HG03280 (cell line): Measurements from ENCODE around the gene SORCS2.

Source experiments
- ATAC-seq: cut with Tn5 transposase; IDR thresholded peaks from one replicate; pipeline ENCODE4 v1.9.1; 2021; ENCODE audit warnings: mild to moderate bottlenecking, moderate library complexity; ENCODE audit not compliant: unreplicated experiment

The SORCS2 gene

GRCh38 chr4:7620814-7621176 is 428.5 kb downstream of the SORCS2 start:
- no peak for ATAC-seq

GRCh38 chr4:7621252-7622035 is 429.1 kb downstream of the SORCS2 start:
- no peak for ATAC-seq

- ATAC-seq, result no peak
Measured at GRCh38 chr4:7622371-7622770, 430.0 kb downstream of the SORCS2 start.

GRCh38 chr4:7623468-7623867 is 431.1 kb downstream of the SORCS2 start:
- ATAC-seq, result no peak

- ATAC-seq, result no peak
Measured at GRCh38 chr4:7624396-7624980, 432.1 kb downstream of the SORCS2 start.

- ATAC-seq, result no peak
Measured at GRCh38 chr4:7625071-7625470, 432.7 kb downstream of the SORCS2 start.

- no peak for ATAC-seq
Measured at GRCh38 chr4:7626531-7626930, 434.2 kb downstream of the SORCS2 start.

- ATAC-seq, result no peak
Measured at GRCh38 chr4:7627251-7628250, 435.2 kb downstream of the SORCS2 start.

GRCh38 chr4:7628432-7628831 is 436.1 kb downstream of the SORCS2 start:
- ATAC-seq, result no peak

- ATAC-seq, result no peak
Measured at GRCh38 chr4:7629501-7630254, 437.3 kb downstream of the SORCS2 start.

GRCh38 chr4:7630568-7631287 is 438.4 kb downstream of the SORCS2 start:
- no peak for ATAC-seq

- no peak for ATAC-seq
Measured at GRCh38 chr4:7631288-7632014, 439.1 kb downstream of the SORCS2 start.

- ATAC-seq, result no peak
Measured at GRCh38 chr4:7632341-7632740, 440.0 kb downstream of the SORCS2 start.

GRCh38 chr4:7632971-7633370 is 440.6 kb downstream of the SORCS2 start:
- no peak for ATAC-seq

- ATAC-seq, result no peak
Measured at GRCh38 chr4:7634661-7635251, 442.4 kb downstream of the SORCS2 start.

- no peak for ATAC-seq
Measured at GRCh38 chr4:7635445-7636239, 443.3 kb downstream of the SORCS2 start.

GRCh38 chr4:7636240-7636508 is 443.8 kb downstream of the SORCS2 start:
- ATAC-seq, result no peak

- no peak for ATAC-seq
Measured at GRCh38 chr4:7637139-7637538, 444.8 kb downstream of the SORCS2 start.

GRCh38 chr4:7637971-7638370 is 445.6 kb downstream of the SORCS2 start:
- no peak for ATAC-seq
